NOMO-1 treated with DMSO at 0.1 percent for 48 hours (cell line): Measurements from ENCODE around the gene SEMA6B.
"Not testable (repeated sequence)": the region's sequence is repeated elsewhere in the genome, so short reads cannot be mapped to it uniquely, and the experiment has no call there.

Experiments used
- DNase-seq: peaks from one replicate; lab custom pipeline; 2025; ENCODE audit not compliant: unreplicated experiment; lab: John Stamatoyannopoulos, UW

Gene SEMA6B, protein sequence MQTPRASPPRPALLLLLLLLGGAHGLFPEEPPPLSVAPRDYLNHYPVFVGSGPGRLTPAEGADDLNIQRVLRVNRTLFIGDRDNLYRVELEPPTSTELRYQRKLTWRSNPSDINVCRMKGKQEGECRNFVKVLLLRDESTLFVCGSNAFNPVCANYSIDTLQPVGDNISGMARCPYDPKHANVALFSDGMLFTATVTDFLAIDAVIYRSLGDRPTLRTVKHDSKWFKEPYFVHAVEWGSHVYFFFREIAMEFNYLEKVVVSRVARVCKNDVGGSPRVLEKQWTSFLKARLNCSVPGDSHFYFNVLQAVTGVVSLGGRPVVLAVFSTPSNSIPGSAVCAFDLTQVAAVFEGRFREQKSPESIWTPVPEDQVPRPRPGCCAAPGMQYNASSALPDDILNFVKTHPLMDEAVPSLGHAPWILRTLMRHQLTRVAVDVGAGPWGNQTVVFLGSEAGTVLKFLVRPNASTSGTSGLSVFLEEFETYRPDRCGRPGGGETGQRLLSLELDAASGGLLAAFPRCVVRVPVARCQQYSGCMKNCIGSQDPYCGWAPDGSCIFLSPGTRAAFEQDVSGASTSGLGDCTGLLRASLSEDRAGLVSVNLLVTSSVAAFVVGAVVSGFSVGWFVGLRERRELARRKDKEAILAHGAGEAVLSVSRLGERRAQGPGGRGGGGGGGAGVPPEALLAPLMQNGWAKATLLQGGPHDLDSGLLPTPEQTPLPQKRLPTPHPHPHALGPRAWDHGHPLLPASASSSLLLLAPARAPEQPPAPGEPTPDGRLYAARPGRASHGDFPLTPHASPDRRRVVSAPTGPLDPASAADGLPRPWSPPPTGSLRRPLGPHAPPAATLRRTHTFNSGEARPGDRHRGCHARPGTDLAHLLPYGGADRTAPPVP

GRCh38 chr19:4559569-4559968, at the start of gene SEMA6B:
Gene SEMA6B (minus strand): TSS chr19:4559684. CDS start chr19:4558457, 1,227 bp downstream.
- no peak for DNase-seq

DNA sequence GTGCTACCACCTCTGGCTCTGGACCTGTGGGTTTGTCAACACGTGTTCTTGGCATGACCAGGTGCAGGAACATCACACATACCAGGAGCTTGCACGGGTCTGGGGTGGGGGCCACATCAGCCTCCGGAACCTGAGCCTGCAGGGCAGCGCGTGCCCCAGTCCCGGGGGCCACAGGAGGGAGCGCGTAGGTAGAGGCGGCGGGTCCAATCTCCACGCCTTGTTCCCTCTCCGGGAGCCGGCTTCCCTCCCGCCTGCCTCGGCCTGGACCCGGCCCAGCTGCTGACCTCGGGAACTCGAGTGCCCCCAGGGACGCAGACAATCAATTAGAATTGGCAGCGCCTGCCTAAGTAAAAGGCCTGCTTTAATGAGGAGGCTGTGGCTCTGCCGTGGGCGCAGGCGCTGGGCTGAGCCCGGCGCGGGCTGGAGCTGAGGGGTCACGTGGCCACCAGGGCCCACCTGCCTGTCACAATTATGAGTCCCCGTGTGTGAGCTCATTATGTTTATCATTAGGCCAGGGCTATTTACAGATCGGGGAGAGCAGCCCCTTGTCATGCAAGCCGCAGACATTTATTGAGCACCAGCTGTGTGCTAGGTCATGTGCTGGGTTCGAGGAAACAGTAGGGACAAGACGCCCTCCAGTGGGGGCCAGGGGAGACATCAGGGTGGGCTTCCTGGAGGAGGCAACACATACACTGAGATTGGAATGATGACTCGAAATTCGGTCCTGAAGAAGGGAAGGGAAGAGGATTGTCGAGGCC, 47.6 kb upstream of the SEMA6B start:
- DNase-seq, result no peak

DNA sequence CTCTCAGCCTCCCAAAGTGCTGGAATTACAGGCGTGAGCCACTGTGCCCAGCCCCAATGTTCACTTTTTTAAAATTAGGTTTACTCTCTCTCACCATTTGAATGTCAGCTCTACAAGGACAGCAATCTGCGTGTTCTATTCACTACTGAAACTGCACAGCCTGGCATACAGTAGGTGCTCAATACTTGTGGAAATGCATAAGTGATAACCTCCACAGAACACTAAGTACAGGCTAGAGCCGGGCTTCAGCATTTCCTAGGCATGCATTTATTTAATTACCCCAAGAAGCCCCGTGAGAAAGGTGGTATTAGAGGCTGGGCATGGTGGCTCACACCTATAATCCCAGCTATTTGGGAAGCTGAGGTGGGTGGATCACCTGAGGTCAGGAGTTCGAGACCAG, 46.7 kb upstream of the SEMA6B start:
- no peak for DNase-seq

DNA sequence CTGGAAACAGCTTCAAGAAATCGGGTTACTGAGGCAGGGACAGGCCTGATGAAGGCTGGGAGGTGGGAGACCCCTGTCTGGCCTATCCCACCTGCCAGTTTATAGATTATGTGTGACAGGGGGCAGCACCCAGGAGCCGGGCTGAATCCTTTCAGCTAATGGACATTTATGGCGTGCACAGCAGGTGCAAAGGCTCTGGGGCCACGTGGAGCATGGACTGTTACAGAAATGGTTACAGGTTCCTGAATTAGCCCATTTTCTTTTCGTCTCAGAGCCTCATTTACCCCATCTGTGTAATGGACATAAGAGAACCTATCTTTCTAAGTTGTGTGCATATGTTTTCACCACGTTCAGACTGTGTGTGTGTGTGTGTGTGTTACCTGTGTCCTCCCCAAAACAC, 45.4 kb upstream of the SEMA6B start:
- DNase-seq, result no peak

DNA sequence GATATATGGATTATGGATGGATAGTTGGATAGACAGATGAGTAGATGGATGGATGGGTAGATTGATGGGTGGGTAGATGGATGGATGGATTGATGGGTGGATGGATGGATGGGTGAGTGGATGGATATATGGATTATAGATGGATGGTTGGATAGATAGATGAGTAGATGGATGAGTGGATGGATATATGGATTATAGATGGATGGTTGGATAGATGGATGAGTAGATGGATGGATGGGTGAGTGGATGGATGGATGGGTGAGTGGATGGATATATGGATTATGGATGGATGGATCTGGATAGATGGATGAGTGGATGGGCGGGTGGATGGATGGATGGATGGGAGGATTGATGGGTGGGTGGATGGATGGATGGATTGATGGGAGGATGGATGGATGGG, 43.4 kb upstream of the SEMA6B start:
- DNase-seq, result no peak

GRCh38 chr19:4602173-4602788, 42.8 kb upstream of the SEMA6B start:
- no peak for DNase-seq

GRCh38 chr19:4600893-4601292, 41.4 kb upstream of the SEMA6B start:
- no peak for DNase-seq

GRCh38 chr19:4600082-4600481, 40.6 kb upstream of the SEMA6B start:
- no peak for DNase-seq

GRCh38 chr19:4598712-4599111, 39.2 kb upstream of the SEMA6B start:
- DNase-seq, result no peak

- peak; percentile 64 for DNase-seq
These were observed 38.6 kb upstream of the SEMA6B start for GRCh38 chr19:4597975-4598671.

DNA sequence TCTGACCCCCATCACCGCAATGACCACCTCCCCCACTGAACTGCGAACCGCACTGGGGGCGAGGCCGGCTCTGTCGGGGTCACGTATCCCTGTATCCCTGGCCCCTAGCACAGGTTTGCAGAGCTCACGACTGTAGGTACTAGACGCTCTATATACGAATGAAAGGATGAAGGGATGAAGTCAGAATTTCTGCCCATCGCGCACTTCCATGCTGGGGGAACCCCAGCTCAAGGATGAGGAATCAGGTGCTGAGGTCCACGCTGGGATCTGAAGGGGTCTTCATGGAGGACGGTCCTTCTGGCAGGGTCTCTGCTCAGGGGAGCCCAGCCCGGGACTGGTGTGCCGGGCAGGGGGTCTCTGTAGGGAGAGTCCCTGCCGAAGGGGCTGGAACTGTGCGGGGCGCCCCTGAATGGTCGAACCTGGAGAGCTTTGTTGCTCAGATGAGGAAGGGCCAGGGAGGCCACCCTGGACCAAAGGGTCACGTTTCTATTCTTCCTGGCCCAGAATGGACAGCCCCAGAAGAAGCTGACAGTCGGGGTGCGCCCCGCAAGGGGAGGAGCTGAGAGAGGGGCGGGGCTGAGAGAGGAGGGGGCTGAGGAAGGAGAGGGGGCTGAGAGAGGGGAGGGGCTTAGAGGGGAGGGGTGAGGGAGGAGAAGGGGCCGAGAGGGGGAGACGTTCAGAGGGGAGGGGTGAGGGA, 37.9 kb upstream of the SEMA6B start:
- DNase-seq, result no peak

- DNase-seq, result no peak
These were observed 36.8 kb upstream of the SEMA6B start for GRCh38 chr19:4596033-4596904.

DNA sequence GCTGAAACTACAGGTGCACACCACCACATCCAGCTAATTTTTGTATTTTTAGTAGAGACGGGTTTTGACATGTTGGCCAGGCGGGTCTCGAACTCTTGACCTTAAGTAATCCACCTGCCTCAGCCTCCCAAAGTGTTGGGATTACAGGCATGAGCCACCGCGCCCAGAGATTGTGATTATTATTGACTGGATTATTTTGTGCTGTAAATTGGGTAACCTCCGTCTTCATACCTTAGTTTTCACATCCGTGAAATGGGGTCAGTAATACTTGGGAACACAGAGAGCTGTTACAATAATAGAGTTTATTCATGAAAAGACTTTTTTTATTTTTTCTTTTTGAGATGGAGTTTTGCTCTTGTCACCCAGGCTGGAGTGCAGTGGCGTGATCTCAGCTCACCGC, 35.7 kb upstream of the SEMA6B start:
- not testable (repeated sequence) for DNase-seq

DNA sequence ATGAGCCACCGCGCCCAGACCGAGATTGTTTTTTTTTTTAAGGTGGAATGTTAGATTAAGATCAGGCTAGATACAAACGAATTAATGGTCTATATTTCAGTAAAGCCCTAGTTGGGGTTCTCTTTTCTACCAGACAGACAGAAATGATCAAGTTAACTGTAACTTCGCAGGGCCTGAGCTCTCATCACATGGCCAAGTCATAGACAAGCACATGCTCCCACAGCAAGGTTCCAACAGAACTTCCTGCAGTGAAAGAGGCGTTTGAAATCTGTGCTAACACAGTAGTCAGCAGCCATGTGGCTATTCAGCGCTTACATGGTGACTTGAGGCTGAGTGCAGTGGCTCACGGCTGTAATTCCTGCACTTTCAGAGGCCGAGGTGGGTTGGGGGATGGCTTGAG, 34.7 kb upstream of the SEMA6B start:
- no peak for DNase-seq

DNA sequence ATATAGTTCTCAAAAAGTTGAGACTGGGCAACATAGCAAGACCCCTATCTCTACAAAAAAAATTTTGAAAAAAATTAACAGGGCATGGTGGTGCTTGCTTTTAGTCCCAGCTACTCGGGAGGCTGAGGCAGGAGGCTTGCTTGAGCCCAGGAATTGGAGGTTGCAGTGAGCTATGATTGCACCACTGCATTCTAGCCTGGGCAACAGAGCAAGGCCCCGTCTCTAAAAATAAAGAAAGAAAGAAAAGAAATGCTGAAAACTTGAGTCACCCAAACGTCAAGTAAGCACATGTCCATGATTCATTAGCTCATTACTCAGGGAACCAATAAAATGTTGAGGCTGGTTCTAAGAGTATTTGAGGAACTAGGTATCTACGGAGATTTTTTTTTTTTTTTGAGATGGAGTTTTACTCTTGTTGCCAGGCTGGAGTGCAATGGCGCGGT, 33.9 kb upstream of the SEMA6B start:
- peak; percentile 95 for DNase-seq

GRCh38 chr19:4592445-4592844, 33.0 kb upstream of the SEMA6B start:
- DNase-seq, result no peak

DNA sequence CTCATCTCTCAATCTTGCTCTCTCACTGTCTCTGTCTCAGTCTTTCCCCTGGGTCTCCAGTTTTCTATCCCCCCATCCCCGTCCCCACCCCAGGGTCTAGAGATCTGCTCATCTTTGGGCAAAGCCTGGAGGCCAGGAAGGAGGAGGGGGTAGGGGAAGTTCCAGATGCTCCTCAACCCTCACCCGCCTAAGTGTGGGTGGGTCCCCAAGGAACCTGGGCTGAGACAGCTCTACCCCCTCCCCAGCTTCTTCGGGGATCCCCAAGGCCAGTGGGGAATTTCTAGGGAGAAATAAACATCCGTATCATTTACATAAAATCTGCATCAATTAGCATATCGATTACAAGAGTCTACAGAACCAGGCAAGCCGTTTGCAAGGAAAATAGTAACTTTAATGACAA, 31.8 kb upstream of the SEMA6B start:
- no peak for DNase-seq

DNA sequence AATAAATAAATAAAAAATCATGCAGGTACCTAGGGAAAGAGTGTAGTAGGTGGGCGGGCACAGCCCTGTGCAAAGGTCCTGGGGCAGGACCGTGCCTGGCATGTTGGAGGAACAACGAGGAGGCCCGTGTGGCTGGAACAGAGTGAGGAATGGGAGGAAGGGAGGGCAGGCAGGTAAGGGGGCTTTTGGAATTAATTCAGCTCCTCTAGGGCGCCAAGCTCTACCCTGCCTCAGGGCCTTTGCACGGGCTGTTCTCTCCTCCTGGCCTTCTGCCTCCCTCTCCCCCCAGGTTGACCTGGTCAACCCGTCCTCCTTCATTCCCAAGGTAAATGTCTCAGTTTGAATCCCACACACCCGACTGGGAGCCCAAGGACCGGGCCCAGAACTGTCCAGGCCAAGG, 31.1 kb upstream of the SEMA6B start:
- no peak for DNase-seq
